GM18507 (cell line): ENCODE data around the gene ZWINT.

Experiments used
- DNase-seq: peaks from one replicate; pipeline ENCODE4 v3.0.0; 2011; ENCODE audit warnings: low read depth; ENCODE audit not compliant: insufficient read length; ENCODE audit errors: extremely low spot score
- FAIRE-seq: peaks from 2 replicates; lab custom pipeline; 2011; peaks lifted over from hg19 to GRCh38; lab: Jason Lieb, UNC

The ZWINT gene

GRCh38 chr10:56360967-56361612 lies at the start of gene ZWINT:
Gene ZWINT (minus strand): TSS chr10:56361259. CDS start chr10:56361236, 23 bp downstream.
- FAIRE-seq (peak; percentile 98), DNase-seq (peak; percentile 83)

DNA sequence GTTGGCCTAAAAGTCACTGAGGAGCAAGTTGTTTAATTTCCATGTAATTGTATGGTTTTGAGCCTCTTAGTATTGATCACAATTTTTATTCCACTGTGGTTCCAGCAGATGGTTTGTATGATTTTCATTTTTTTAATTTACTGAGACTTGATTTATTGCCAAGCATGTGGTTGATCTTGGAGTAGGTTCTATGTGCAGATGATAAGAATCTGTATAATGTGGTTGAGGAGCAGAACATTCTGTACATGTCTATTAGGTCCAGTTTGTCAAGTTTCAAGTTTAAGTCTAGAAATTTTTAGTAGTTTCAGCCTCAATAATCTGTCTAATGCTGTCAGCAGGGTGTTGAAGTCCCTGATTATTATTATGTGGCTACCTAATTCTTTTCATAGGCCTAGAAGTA lies 22.7 kb upstream of the ZWINT start:
- FAIRE-seq, result no peak
- DNase-seq, result no peak

GRCh38 chr10:56370217-56371113 lies 9.4 kb upstream of the ZWINT start:
- no peak for FAIRE-seq

GRCh38 chr10:56360583-56360966 lies 484 bp downstream of the ZWINT start:
- FAIRE-seq (no peak), DNase-seq (no peak)

More at GRCh38 chr10:56370217-56371113, 9.4 kb upstream of the ZWINT start:
- DNase-seq, result no peak

GRCh38 chr10:56359837-56360236 lies 1.2 kb downstream of the ZWINT start:
- DNase-seq (no peak), FAIRE-seq (no peak)

GRCh38 chr10:56357018-56357417 lies 4.0 kb downstream of the ZWINT start:
- FAIRE-seq, result no peak
- DNase-seq, result no peak

DNA sequence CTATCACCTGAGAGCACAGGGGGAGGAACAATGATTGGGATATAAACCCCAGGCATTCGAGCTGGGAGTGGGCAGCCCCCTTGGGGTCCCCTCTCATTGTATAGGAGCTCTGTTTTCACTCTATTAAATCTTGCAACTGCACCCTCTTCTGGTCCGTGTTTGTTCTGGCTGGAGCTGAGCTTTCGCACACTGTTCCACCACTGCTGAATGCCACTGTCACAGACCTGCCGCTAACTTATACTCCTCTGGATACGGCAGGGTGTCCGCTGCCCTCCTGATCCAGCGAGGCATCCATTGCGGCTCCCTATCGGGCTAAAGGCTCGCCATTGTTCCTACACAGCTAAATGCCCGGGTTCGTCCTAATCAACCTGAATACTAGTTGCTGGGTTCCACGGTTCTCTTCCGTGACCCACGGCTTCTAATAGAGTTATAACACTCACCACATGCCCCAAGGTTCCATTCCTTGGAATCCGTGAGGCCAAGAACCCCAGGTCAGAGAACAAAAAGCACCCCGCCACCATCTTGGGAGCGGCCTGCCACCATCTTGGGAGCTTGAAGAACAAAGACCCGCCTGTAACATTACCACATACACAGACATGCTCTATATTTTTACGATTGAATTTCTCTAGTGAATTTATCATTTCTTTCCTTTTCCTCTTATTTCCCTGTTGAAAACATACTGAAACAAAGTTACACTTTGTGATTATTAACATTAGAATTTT lies 9.0 kb downstream of the ZWINT start:
- FAIRE-seq, result no peak
- DNase-seq, result no peak

DNA sequence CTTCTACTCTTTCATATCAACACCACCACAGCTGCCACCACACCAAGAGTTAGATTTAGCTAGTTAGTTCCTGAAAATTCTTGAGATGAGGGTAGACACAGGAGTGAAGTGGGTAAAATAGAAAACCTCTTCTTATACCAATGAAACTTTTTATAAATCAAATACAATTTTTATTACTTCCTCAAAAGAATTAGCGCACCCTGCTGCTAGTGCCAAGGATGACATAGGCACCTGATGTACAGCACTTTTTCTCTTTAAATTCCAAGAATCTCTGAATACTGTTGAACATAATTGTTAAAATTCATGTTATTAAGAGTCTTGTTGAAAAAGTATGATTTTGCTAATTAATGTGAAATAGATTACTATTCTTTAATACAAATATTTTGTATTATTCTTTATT lies 11.4 kb downstream of the ZWINT start:
- FAIRE-seq (no peak), DNase-seq (no peak)

DNA sequence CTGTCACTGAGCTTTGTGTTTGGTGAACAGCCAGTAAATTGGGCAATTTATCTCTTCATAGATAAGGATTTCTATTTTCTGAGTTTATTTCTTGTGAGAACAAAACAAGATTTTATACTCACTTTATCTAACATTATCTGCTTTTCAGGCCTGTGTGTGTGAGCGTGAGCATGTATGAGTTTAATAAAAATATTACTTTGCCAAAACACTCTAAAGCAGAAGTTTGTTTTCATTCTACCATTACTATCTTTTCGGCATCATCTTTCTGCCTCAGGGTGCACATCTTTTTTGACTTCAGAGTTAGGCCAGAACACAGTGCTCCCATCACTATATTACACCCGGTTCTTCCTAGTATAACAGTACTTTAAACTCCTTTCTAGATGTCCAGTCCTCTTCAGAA lies 13.0 kb downstream of the ZWINT start:
- DNase-seq (no peak), FAIRE-seq (no peak)

GRCh38 chr10:56346845-56347415 lies 14.1 kb downstream of the ZWINT start:
- DNase-seq, result no peak
- no peak for FAIRE-seq

GRCh38 chr10:56341612-56342011 lies 19.4 kb downstream of the ZWINT start:
- no peak for FAIRE-seq
- DNase-seq, result no peak

- FAIRE-seq (no peak), DNase-seq (no peak)
Observed at GRCh38 chr10:56329961-56330360, 31.1 kb downstream of the ZWINT start.

DNA sequence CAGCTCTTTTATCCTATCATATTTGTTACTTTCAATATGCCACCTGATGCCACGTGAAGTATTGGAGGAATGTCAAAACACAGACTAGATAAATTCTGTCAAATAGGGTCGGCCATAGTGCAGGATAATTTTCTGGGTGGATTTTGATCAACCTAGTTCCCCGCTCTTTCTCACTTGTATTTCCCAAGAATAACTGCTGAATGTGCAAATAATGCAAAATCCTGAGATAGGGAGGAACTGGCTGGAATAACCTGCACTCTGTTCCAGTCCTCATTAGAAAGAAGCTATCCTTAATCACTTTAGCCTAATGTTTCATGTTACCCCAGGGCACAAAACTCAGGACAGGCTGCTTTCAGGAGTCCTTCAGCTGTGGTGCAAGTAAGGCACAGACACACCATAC lies 33.9 kb downstream of the ZWINT start:
- no peak for FAIRE-seq

DNA sequence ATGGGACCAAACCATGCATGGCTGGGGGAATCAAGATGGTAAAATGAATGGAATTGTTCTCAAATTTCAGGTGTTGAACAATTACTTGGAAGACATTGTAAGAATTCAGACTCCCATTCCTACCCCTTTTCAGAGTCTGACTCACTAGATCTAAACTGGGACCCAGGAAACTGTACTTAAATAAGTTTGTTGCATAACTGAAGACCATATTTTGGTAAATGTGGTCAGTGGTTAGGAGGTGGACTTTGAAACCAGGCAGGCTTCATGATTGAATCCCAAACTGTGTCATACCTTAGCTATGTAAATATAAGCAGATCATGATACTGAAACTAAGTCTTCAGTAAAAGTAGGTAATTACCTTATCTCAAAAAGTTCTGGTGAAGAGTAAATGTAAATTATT lies 41.7 kb downstream of the ZWINT start:
- DNase-seq, result peak; percentile 1

More for the DNA sequence above, 33.9 kb downstream of the ZWINT start:
- no peak for DNase-seq

GRCh38 chr10:56318816-56319215 lies 42.2 kb downstream of the ZWINT start:
- no peak for DNase-seq
- no peak for FAIRE-seq

More for the DNA sequence above, 41.7 kb downstream of the ZWINT start:
- peak; percentile 64 for FAIRE-seq

- FAIRE-seq (no peak), DNase-seq (no peak)
Observed at GRCh38 chr10:56317603-56318002, 43.5 kb downstream of the ZWINT start.

DNA sequence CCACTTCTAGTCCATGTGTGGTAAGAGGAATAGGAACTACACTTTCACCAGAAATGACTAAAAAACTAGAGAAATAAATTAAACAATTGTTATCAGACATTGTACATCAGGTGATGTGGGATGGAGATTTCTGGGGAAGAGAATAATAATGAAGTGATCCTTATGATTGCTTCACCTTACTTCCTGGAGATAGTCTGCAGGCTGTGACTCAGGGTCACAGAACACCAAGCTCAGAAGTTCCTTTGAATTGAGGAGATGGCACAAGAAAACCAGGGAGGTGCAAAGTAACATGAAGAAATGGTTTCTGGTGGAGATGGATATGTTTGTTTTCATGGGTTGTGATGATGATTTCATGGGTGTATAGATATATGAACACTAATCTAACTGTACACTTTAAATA lies 44.5 kb downstream of the ZWINT start:
- no peak for FAIRE-seq
- no peak for DNase-seq
